C4-2B (cell line): Measurements from ENCODE around the gene ANKRD39.
"Not testable (repeated sequence)": the region's sequence is repeated elsewhere in the genome, so short reads cannot be mapped to it uniquely, and the experiment has no call there.

ENCODE experiments used
- H3K27ac ChIP-seq: fragments of 450-650 bp; 2 replicates; pipeline ENCODE4 v1.5.1; 2017
- ZFX ChIP-seq: fragments of 450-650 bp; IDR thresholded peaks from 2 replicates; pipeline ENCODE4 v1.6.1; 2017
- TF ChIP-seq, protein P1 (sequence below): fragments of 450-650 bp; conservative IDR thresholded peaks from 2 replicates; pipeline ENCODE4 v1.5.1; 2017; ENCODE audit warnings: mild to moderate bottlenecking

ANKRD39 gene

GRCh38 chr2:96864343-96865091, 6.7 kb upstream of the ANKRD39 start:
- no peak overlapping the region for H3K27ac ChIP-seq
- no peak for TF ChIP-seq ZFX
- TF ChIP-seq, protein P1, sequence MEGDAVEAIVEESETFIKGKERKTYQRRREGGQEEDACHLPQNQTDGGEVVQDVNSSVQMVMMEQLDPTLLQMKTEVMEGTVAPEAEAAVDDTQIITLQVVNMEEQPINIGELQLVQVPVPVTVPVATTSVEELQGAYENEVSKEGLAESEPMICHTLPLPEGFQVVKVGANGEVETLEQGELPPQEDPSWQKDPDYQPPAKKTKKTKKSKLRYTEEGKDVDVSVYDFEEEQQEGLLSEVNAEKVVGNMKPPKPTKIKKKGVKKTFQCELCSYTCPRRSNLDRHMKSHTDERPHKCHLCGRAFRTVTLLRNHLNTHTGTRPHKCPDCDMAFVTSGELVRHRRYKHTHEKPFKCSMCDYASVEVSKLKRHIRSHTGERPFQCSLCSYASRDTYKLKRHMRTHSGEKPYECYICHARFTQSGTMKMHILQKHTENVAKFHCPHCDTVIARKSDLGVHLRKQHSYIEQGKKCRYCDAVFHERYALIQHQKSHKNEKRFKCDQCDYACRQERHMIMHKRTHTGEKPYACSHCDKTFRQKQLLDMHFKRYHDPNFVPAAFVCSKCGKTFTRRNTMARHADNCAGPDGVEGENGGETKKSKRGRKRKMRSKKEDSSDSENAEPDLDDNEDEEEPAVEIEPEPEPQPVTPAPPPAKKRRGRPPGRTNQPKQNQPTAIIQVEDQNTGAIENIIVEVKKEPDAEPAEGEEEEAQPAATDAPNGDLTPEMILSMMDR = no peak

GRCh38 chr2:96863575-96864342, 5.9 kb upstream of the ANKRD39 start:
- no peak overlapping the region for H3K27ac ChIP-seq
- TF ChIP-seq ZFX = no peak
- TF ChIP-seq, protein P1 = no peak

- not testable (repeated sequence) for H3K27ac ChIP-seq
These were observed 5.2 kb upstream of the ANKRD39 start for GRCh38 chr2:96863056-96863455.

- TF ChIP-seq, protein P1 = no peak
- no peak for TF ChIP-seq ZFX
- H3K27ac ChIP-seq = no peak overlapping the region
These were observed 3.3 kb upstream of the ANKRD39 start for GRCh38 chr2:96861074-96861473.

- TF ChIP-seq, protein P1 = no peak
- TF ChIP-seq ZFX = no peak
- H3K27ac ChIP-seq = no peak overlapping the region
These were observed 2.5 kb upstream of the ANKRD39 start for GRCh38 chr2:96860065-96861029.

- H3K27ac ChIP-seq = no peak overlapping the region
- no peak for TF ChIP-seq ZFX
- TF ChIP-seq, protein P1 = no peak
These were observed 1.9 kb upstream of the ANKRD39 start for GRCh38 chr2:96859681-96860064.

DNA sequence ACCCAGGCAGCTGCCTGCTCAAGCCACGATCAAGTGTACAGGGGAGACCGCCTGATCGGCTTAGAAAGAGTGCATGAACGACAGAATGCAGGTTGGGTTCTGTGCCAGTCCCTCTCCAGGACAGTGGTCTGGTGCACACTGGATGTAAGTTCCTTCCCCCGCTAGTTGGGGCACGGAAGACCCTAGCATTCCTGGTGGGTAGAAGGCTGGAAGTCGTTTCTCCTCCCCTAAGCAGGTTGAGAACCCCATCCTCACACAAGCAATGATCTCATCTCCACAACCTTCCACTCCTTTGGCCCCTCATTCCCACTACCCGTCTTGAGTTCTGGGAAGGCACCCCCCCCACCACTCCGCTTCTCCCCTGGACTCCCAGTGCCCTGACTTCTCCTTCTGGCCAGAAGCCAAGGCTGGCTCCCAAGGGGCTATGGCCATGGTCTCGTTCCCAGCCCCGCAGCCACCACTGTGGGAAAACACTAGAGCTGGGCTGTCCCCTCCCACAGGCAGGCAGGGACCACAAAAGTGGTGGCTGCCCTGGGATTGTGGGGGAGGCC, 1.4 kb upstream of the ANKRD39 start:
- H3K27ac ChIP-seq = no peak overlapping the region
- TF ChIP-seq, protein P1 = no peak
- no peak for TF ChIP-seq ZFX
